H1 (cell line): Measurements from ENCODE around the gene PDXP. TPM values are rescaled to one million over a fixed set of nuclear protein-coding genes. Genes with fewer than 3 reads are reported as not detected.

Source experiments
- CTCF ChIA-PET: fragments of 300-600 bp; sonication (Branson Sonifier 250); formaldehyde crosslinking; loops from one replicate; lab custom pipeline; 2021; ENCODE audit not compliant: partially characterized antibody; lab: Charles Lee
- POLR2A ChIA-PET: fragments of 300-600 bp; sonication (Branson Sonifier 250); formaldehyde crosslinking; loops from one replicate; lab custom pipeline; 2021; ENCODE audit warnings: inconsistent platforms; ENCODE audit not compliant: partially characterized antibody; lab: Charles Lee
- DNase-seq, 2 experiments: peaks; one replicate each; pipeline versions ENCODE4 v3.0.0 to v3.0.0-alpha.2; 2010 to 2022; ENCODE audit warnings: low spot score in 2 of 2, low read depth in 1 of 2, mixed read lengths in 1 of 2
- FAIRE-seq: peaks from 2 replicates; lab custom pipeline; 2011; peaks lifted over from hg19 to GRCh38; lab: Jason Lieb, UNC
- H2AFZ ChIP-seq: 2 replicates; pipeline ENCODE4 v1.8.1; 2012; ENCODE audit warnings: low read length, inconsistent platforms
- H2AK5ac ChIP-seq: 2 replicates; pipeline ENCODE4 v1.6.1; 2013; ENCODE audit warnings: low read depth, low read length
- H2BK120ac ChIP-seq: replicated peaks from 2 replicates; pipeline ENCODE3; 2013; ENCODE audit warnings: low read depth, low read length, inconsistent platforms
- H2BK12ac ChIP-seq: 2 replicates; pipeline ENCODE4 v1.6.1; 2013; ENCODE audit warnings: low read depth, low read length
- H2BK15ac ChIP-seq: 2 replicates; pipeline ENCODE4 v1.6.1; 2013; ENCODE audit warnings: low read length
- H2BK20ac ChIP-seq: 2 replicates; pipeline ENCODE4 v1.6.1; 2013; ENCODE audit warnings: low read length
- H2BK5ac ChIP-seq: 2 replicates; pipeline ENCODE4 v1.6.1; 2013; ENCODE audit warnings: low read depth, low read length
- H3K14ac ChIP-seq: 2 replicates; pipeline ENCODE4 v1.6.1; 2013; ENCODE audit warnings: inconsistent platforms; ENCODE audit not compliant: insufficient read length
- H3K18ac ChIP-seq: 2 replicates; pipeline ENCODE4 v1.6.1; 2013; ENCODE audit warnings: low read length; ENCODE audit errors: extremely low read depth
- H3K23ac ChIP-seq: 2 replicates; pipeline ENCODE4 v1.6.1; 2013; ENCODE audit warnings: inconsistent platforms; ENCODE audit not compliant: insufficient read length
- H3K23me2 ChIP-seq: 2 replicates; pipeline ENCODE4 v1.6.1; 2013; ENCODE audit warnings: low read depth, low read length
- H3K27ac ChIP-seq: 2 replicates; pipeline ENCODE4 v1.6.1; 2011; ENCODE audit warnings: low read depth, low read length, inconsistent platforms
- H3K27me3 ChIP-seq, 4 experiments: replicated peaks in 1 of 4; 1 replicate in 1 of 4; 2 replicates in 3 of 4; pipeline versions ENCODE4 v1.6.1 to v1.8.1; 2011 to 2013; ENCODE audit warnings: low read length in 3 of 4, mild to moderate bottlenecking in 3 of 4, inconsistent platforms in 2 of 4, mixed read lengths in 2 of 4, moderate library complexity in 1 of 4; ENCODE audit not compliant: control insufficient read depth in 3 of 4, insufficient read depth in 3 of 4; ENCODE audit errors: extremely low read depth in 1 of 4
- H3K36me3 ChIP-seq, 4 experiments: 2 replicates each; pipeline versions ENCODE4 v1.6.1 to v1.8.1; 2011 to 2013; ENCODE audit warnings: mild to moderate bottlenecking in 4 of 4, low read length in 3 of 4, moderate library complexity in 2 of 4, control low read depth in 1 of 4, inconsistent platforms in 1 of 4; ENCODE audit not compliant: insufficient read depth in 4 of 4, control insufficient read depth in 2 of 4
- H3K4ac ChIP-seq: replicated peaks from 2 replicates; pipeline ENCODE3; 2013; ENCODE audit warnings: low read length, low read depth, mixed read lengths, inconsistent platforms; ENCODE audit not compliant: insufficient read length
- H3K4me1 ChIP-seq, 4 experiments: replicated peaks in 1 of 4; 1 replicate in 1 of 4; 2 replicates in 3 of 4; pipeline versions ENCODE4 v1.6.1 to v1.8.1; 2011 to 2013; ENCODE audit warnings: low read length in 3 of 4, inconsistent platforms in 2 of 4, mixed read lengths in 1 of 4; ENCODE audit not compliant: insufficient read depth in 4 of 4, control insufficient read depth in 3 of 4
- H3K4me2 ChIP-seq, 2 experiments: 2 replicates each; pipeline versions ENCODE4 v1.6.1 to v1.8.1; 2011 to 2013; ENCODE audit warnings: low read depth in 2 of 2, low read length in 2 of 2, control low read depth in 1 of 2, inconsistent platforms in 1 of 2, mild to moderate bottlenecking in 1 of 2; ENCODE audit not compliant: insufficient read depth in 1 of 2
- H3K4me3 ChIP-seq, 4 experiments: fragments of 200-600, 300-600 bp in 1 of 4; sonication (generic), shearing (Covaris generic), sonication (Bioruptor Twin) in 1 of 4; 2 replicates each; pipeline versions ENCODE4 v1.5.1 to v1.8.1; 2011 to 2016; ENCODE audit warnings: low read length in 4 of 4, low read depth in 3 of 4, control low read depth in 2 of 4, inconsistent platforms in 2 of 4, mild to moderate bottlenecking in 2 of 4, mixed read lengths in 1 of 4, moderate library complexity in 1 of 4; ENCODE audit not compliant: insufficient read depth in 2 of 4; ENCODE audit errors: extremely low read depth in 1 of 4
- H3K56ac ChIP-seq: replicated peaks from 2 replicates; pipeline ENCODE3; 2013; ENCODE audit warnings: low read depth, mild to moderate bottlenecking, mixed read lengths, low read length, inconsistent platforms; ENCODE audit not compliant: insufficient read length
- H3K79me1 ChIP-seq: 2 replicates; pipeline ENCODE4 v1.6.1; 2013; ENCODE audit warnings: low read depth, low read length, control low read depth
- H3K79me2 ChIP-seq, 2 experiments: 2 replicates each; pipeline versions ENCODE4 v1.6.1 to v1.8.1; 2012 to 2013; ENCODE audit warnings: low read length in 2 of 2, mild to moderate bottlenecking in 2 of 2, inconsistent platforms in 1 of 2; ENCODE audit not compliant: insufficient read depth in 2 of 2, control insufficient read depth in 1 of 2
- H3K9ac ChIP-seq, 4 experiments: replicated peaks in 1 of 4; 1 replicate in 1 of 4; 2 replicates in 3 of 4; pipeline versions ENCODE4 v1.6.1 to v1.8.1; 2011 to 2013; ENCODE audit warnings: low read depth in 3 of 4, low read length in 3 of 4, control low read depth in 2 of 4, mild to moderate bottlenecking in 2 of 4, moderate library complexity in 2 of 4, inconsistent platforms in 1 of 4; ENCODE audit errors: extremely low read depth in 1 of 4
- H3K9me3 ChIP-seq, 2 experiments: 2 replicates each; pipeline versions ENCODE4 v1.6.1 to v1.8.1; 2012 to 2013; ENCODE audit warnings: mild to moderate bottlenecking in 2 of 2, moderate library complexity in 2 of 2, control low read depth in 1 of 2, inconsistent platforms in 1 of 2, low read depth in 1 of 2, low read length in 1 of 2, mixed read lengths in 1 of 2; ENCODE audit not compliant: insufficient read depth in 2 of 2
- H4K20me1 ChIP-seq, 2 experiments: replicated peaks in 1 of 2; 2 replicates each; pipeline versions ENCODE3 to v1.8.1; 2011 to 2013; ENCODE audit warnings: inconsistent platforms in 2 of 2, low read length in 2 of 2, mild to moderate bottlenecking in 1 of 2; ENCODE audit not compliant: insufficient read depth in 2 of 2, control insufficient read depth in 1 of 2
- H4K5ac ChIP-seq: 2 replicates; pipeline ENCODE4 v1.6.1; 2013; ENCODE audit warnings: low read length, low read depth, mixed read lengths, inconsistent platforms; ENCODE audit not compliant: insufficient read length
- H4K8ac ChIP-seq: 2 replicates; pipeline ENCODE4 v1.8.0; 2013; ENCODE audit warnings: mild to moderate bottlenecking, moderate library complexity, low read length, inconsistent platforms; ENCODE audit not compliant: insufficient read depth; ENCODE audit errors: extremely low read depth
- H4K91ac ChIP-seq: replicated peaks from 2 replicates; pipeline ENCODE3; 2013; ENCODE audit warnings: low read length, mixed read lengths, inconsistent platforms; ENCODE audit not compliant: insufficient read length
- ASH2L ChIP-seq: fragments of 200-600, 300-600 bp; sonication (generic); IDR thresholded peaks from one replicate; pipeline ENCODE4 v1.7.1; 2017; ENCODE audit warnings: low read length
- GTF2F1 ChIP-seq: IDR thresholded peaks from 2 replicates; pipeline ENCODE4 v1.6.1; 2012; ENCODE audit warnings: low read depth, low read length, improper control_type of control experiment, borderline replicate concordance
- NRF1 ChIP-seq: IDR thresholded peaks from 2 replicates; pipeline ENCODE4 v1.6.1; 2011; ENCODE audit warnings: mild to moderate bottlenecking, low read depth, low read length, improper control_type of control experiment
- PHF8 ChIP-seq: fragments of 200-600 bp; sonication (generic); conservative IDR thresholded peaks from 2 replicates; pipeline ENCODE4 v1.7.1; 2012; ENCODE audit warnings: low read depth, mild to moderate bottlenecking, inconsistent platforms, low read length, moderate library complexity
- RFX5 ChIP-seq: IDR thresholded peaks from 2 replicates; pipeline ENCODE4 v1.6.1; 2011; ENCODE audit warnings: low read depth, low read length, improper control_type of control experiment, borderline replicate concordance
- TEAD4 ChIP-seq: IDR thresholded peaks from 2 replicates; pipeline ENCODE4 v1.6.1; 2012; ENCODE audit warnings: low read depth, low read length, inconsistent platforms, mixed read lengths
- YY1 ChIP-seq: IDR thresholded peaks from 2 replicates; pipeline ENCODE4 v1.6.1; 2011; ENCODE audit warnings: low read depth, mild to moderate bottlenecking, low read length
- WGBS, 2 experiments: shearing (Covaris generic) in 1 of 2; methylation state at CpG; one replicate each; pipeline versions ENCODE4 v1.1.6 to v1.1.7; 2013 to 2015; ENCODE audit warnings: low lambda C conversion rate in 2 of 2, mixed read lengths in 2 of 2, inconsistent platforms in 1 of 2, low coverage in 1 of 2, missing lambda C conversion rate in 1 of 2; ENCODE audit not compliant: insufficient replicate concordance in 2 of 2, insufficient coverage in 1 of 2, insufficient read length in 1 of 2; ENCODE audit errors: extremely low coverage in 1 of 2, missing lambda C conversion rate in 1 of 2; 5-methylcytosine and 5-hydroxymethylcytosine counted together
- polyA plus RNA-seq, 7 experiments: library from polyadenylated mRNA; depleted of rRNA in 3 of 7; stranded (reverse) in 5 of 7; unstranded in 2 of 7; fragments of >200 nt in 5 of 7; fragments of 200-250 nt in 2 of 7; gene quantifications; 1 replicate in 5 of 7; 2 replicates in 1 of 7; 4 replicates in 1 of 7; pipeline versions ENCODE4 v1.2.1 to v1.2.3, GENCODE V29; 2011 to 2013; ENCODE audit warnings: missing spikeins in 2 of 7, mixed read lengths in 2 of 7
- total RNA-seq: library from RNA; stranded (reverse); fragmentation: NEBNext Ultra II Directional; extraction: Animal tissue kit (Norgen Biotek cat#: 25700); gene quantifications from 2 replicates; pipeline ENCODE4 v1.2.1, GENCODE V29; 2021
- TF ChIP-seq, protein P1 (sequence below): IDR thresholded peaks from 2 replicates; pipeline ENCODE4 v1.6.1; 2011; ENCODE audit warnings: low read length, improper control_type of control experiment

Gene PDXP
- total and polyA plus RNA-seq, 2 of the 8 experiments (the other 6 are each of a cell fraction or from before 2014, with no cell fraction given): 36.6 to 67.7 TPM

DNA sequence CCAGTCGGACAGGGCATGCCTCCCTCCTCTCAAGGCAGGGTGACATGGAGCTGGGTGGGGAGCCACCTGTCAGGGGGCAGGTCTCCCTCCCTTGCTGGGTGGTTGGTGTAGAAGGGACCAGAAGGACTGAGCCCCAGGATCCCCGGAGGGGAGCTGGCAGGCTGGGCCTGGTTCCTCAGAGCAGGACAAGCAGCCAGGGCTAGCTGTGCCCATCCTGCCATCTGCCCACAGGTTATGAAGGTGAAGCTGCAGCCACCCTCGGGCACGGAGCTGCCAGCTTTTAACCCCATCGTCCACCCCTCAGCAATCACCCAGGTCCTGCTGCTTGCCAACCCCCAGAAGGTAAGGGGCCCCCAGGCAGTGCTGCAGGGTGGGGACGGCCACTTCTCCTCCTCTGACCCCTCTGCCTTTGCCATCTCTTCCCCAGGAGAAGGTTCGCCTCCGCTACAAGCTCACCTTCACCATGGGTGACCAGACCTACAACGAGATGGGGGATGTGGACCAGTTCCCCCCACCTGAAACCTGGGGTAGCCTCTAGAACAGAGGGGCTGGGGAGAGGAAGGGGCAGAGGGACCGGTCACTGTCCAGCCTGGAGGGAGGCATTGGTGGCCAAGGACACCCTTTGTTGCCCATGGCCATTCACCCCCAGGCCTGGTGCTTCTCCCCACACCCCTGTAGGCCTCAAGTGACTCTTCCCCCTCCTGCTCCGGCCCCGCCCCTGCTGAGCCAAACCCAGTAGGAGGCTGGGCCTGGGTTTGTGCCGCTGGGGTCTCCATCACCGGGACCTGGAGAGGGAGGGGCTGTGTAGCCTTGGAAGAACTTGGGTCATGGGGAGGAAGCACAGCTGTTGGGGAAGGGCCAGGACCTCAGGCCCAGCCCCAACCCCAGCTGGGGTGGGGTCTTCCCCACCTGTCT lies 26.1 kb upstream of the PDXP start:
- no peak overlapping the region for H2BK120ac ChIP-seq
- H2BK20ac ChIP-seq: no peak overlapping the region
- peak overlapping the region; percentile 58; the same call in 1 of the 2 replicates for H4K8ac ChIP-seq
- no peak overlapping the region for H2AFZ ChIP-seq
- no peaks in the 10 kb centered on the region for H3K79me2 ChIP-seq
- FAIRE-seq (no peak), DNase-seq (no peak)
- WGBS, 2 experiments: 95% methylated on average over 10 of the region's 14 CpGs; no CpG with 5 or more reads in 1 of the 2 experiments
- no peaks in the 10 kb centered on the region for H3K9me3 ChIP-seq
- H2BK15ac ChIP-seq: peak overlapping the region; percentile 29; the same call in 1 of the 2 replicates
- TF ChIP-seq GTF2F1: no peak
- no peak for TF ChIP-seq PHF8
- TF ChIP-seq, protein P1, sequence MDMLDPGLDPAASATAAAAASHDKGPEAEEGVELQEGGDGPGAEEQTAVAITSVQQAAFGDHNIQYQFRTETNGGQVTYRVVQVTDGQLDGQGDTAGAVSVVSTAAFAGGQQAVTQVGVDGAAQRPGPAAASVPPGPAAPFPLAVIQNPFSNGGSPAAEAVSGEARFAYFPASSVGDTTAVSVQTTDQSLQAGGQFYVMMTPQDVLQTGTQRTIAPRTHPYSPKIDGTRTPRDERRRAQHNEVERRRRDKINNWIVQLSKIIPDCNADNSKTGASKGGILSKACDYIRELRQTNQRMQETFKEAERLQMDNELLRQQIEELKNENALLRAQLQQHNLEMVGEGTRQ: no peak
- no peak for TF ChIP-seq TEAD4
- TF ChIP-seq YY1: no peak
- TF ChIP-seq ASH2L: no peak
- TF ChIP-seq RFX5: no peak
- no peak for TF ChIP-seq NRF1
- peaks cover 5 to 21% (median 17%) of the 10 kb centered on the region in 4 experiments for H3K4me1 ChIP-seq
- H2AK5ac ChIP-seq: peak overlapping the region; percentile 24; the same call in 1 of the 2 replicates
- ChIA-PET POLR2A (interaction anchor here (0.6 to 5.4 kb wide), 10 partner anchors 9 to 530 kb away, joined by 3 to 32 read pairs (median 4); partner anchors contain the start of gene GGA1), CTCF (interaction anchor here (0.8 to 11.1 kb wide), 14 partner anchors 9 to 135 kb away, joined by 3 to 140 read pairs (median 6); partner anchors contain the start of genes GGA1 and PDXP)
- no peak overlapping the region for H3K56ac ChIP-seq
- no peaks in the 10 kb centered on the region for H3K23me2 ChIP-seq
- no peaks in the 10 kb centered on the region; a peak in 2 of 8 replicates for H3K36me3 ChIP-seq
- H2BK5ac ChIP-seq: 0 out of 2 replicates have a peak overlapping the region, but pooled peaks have one; percentile 44
- H3K9ac ChIP-seq: no peak overlapping the region
- H3K27ac ChIP-seq: no peak overlapping the region; the same call in 1 of the 2 replicates
- no peak overlapping the region for H3K4me3 ChIP-seq
- H2BK12ac ChIP-seq: no peak overlapping the region
- H3K4me2 ChIP-seq: no peak overlapping the region
- H3K23ac ChIP-seq: no peak overlapping the region
- no peak overlapping the region for H3K14ac ChIP-seq
- no peaks in the 10 kb centered on the region for H3K27me3 ChIP-seq
- no peak overlapping the region for H3K4ac ChIP-seq
- H3K18ac ChIP-seq: no peak overlapping the region
- peaks cover 0 to 2% of the 10 kb centered on the region in 2 experiments for H4K20me1 ChIP-seq
- H3K79me1 ChIP-seq: no peaks in the 10 kb centered on the region
- no peak overlapping the region for H4K5ac ChIP-seq
- no peak overlapping the region for H4K91ac ChIP-seq
